Esophagus muscularis mucosa (tissue), 4 donors: Measurements from ENCODE around the gene FLRT1. TPM values are rescaled to one million over a fixed set of nuclear protein-coding genes. Genes with fewer than 3 reads are reported as not detected.

Experiments used
- DNase-seq: peaks from one replicate; pipeline ENCODE4 v3.0.0-alpha.2; 2017; ENCODE audit errors: extremely low spot score
- H3K27ac ChIP-seq, 4 donors: fragments of 200-600 bp; sonication (generic); replicated peaks in 1 of 4; 1 replicate in 3 of 4; 2 replicates in 1 of 4; pipeline ENCODE4 v1.5.1; 2016 to 2019; ENCODE audit warnings: mild to moderate bottlenecking in 1 of 4
- H3K27me3 ChIP-seq, 4 donors: fragments of 200-600 bp; sonication (generic); one replicate each; pipeline versions ENCODE4 v1.5.1 to v1.6.0; 2016 to 2019
- H3K36me3 ChIP-seq, 4 donors: fragments of 200-600 bp; sonication (generic); one replicate each; pipeline ENCODE4 v1.5.1; 2016 to 2019
- H3K4me1 ChIP-seq, 4 donors: fragments of 200-600 bp; sonication (generic); one replicate each; pipeline ENCODE4 v1.5.1; 2016 to 2019
- H3K4me3 ChIP-seq, 4 donors: fragments of 200-600 bp; sonication (generic); 1 replicate in 2 of 4; 2 replicates in 2 of 4; pipeline ENCODE4 v1.5.1; 2016 to 2019; ENCODE audit warnings: mild to moderate bottlenecking in 4 of 4, moderate library complexity in 1 of 4
- H3K9me3 ChIP-seq, 4 donors: fragments of 200-600 bp; sonication (generic); 1 replicate in 3 of 4; 2 replicates in 1 of 4; pipeline ENCODE4 v1.5.1; 2016 to 2019
- CTCF ChIP-seq, 3 experiments: fragments of 200-600 bp in 2 of 3; fragments of 450-650 bp in 1 of 3; sonication (generic) in 2 of 3; IDR thresholded peaks; one replicate each; pipeline ENCODE4 v1.5.1; 2017 to 2019; ENCODE audit warnings: antibody characterized with exemption in 3 of 3, mild to moderate bottlenecking in 2 of 3, moderate library complexity in 1 of 3
- EP300 ChIP-seq: sonication (generic); formaldehyde crosslinking; IDR thresholded peaks from one replicate; pipeline ENCODE4 v1.6.1; 2017; ENCODE audit warnings: antibody characterized with exemption
- POLR2A ChIP-seq: fragments of 450-650 bp; IDR thresholded peaks from one replicate; pipeline ENCODE4 v1.6.1; 2017; ENCODE audit warnings: antibody characterized with exemption, moderate library complexity, mild to moderate bottlenecking, low read depth
- POLR2AphosphoS5 ChIP-seq, 2 donors: sonication (generic); formaldehyde crosslinking; IDR thresholded peaks; one replicate each; pipeline ENCODE4 v1.6.1; 2017; ENCODE audit warnings: antibody characterized with exemption in 2 of 2
- WGBS: methylation state at CpG from one replicate; pipeline ENCODE4 v1.1.5; 2018; 5-methylcytosine and 5-hydroxymethylcytosine counted together
- intact Hi-C: fragments of 100-400 bp; cut with DNase I; formaldehyde crosslinking; loops from one replicate; pipeline ENCODE4 v1.15.1; 2023
- total RNA-seq, 4 donors: library from RNA; depleted of rRNA; stranded (reverse); fragments of >200 nt; gene quantifications; one replicate each; pipeline versions ENCODE4 v1.1.0 to v1.2.1, GENCODE V29; 2016

FLRT1 gene, protein sequence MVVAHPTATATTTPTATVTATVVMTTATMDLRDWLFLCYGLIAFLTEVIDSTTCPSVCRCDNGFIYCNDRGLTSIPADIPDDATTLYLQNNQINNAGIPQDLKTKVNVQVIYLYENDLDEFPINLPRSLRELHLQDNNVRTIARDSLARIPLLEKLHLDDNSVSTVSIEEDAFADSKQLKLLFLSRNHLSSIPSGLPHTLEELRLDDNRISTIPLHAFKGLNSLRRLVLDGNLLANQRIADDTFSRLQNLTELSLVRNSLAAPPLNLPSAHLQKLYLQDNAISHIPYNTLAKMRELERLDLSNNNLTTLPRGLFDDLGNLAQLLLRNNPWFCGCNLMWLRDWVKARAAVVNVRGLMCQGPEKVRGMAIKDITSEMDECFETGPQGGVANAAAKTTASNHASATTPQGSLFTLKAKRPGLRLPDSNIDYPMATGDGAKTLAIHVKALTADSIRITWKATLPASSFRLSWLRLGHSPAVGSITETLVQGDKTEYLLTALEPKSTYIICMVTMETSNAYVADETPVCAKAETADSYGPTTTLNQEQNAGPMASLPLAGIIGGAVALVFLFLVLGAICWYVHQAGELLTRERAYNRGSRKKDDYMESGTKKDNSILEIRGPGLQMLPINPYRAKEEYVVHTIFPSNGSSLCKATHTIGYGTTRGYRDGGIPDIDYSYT
- 1 to 10 TPM; 2.1 to 5.0 (median 3.1) TPM for total RNA-seq

- no CpG with 5 or more reads among the region's 64 CpGs for WGBS
- intact Hi-C loops, result no loop called here
- H3K4me1 ChIP-seq, result peaks cover 18 to 31% (median 24%) of the 10 kb centered on the region in 4 donors
- H3K4me3 ChIP-seq, result peak within 1 kb of the TSS; percentile 53 to 63 (median 60)
- DNase-seq, result no peak
- H3K27me3 ChIP-seq, result peaks cover 3 to 53% (median 7%) of the 10 kb centered on the region in 4 donors
- peak within 1 kb of the TSS; percentile 45 to 64 (median 53) for H3K27ac ChIP-seq
- no peaks in the 10 kb centered on the region for H3K9me3 ChIP-seq
- TF ChIP-seq EP300 (no peak), POLR2A (no peak), CTCF (IDR thresholded peaks at IDR 0.05) (no peak), POLR2AphosphoS5 (IDR thresholded peaks at IDR 0.05) (no peak)
- no peaks in the 10 kb centered on the region for H3K36me3 ChIP-seq
Observed at GRCh38 chr11:64035576-64035975, at the start of gene FLRT1. Gene FLRT1 (plus strand): TSS chr11:64035931. CDS start chr11:64116268, 80,337 bp downstream.

GRCh38 chr11:63986156-63986931 is 49.4 kb upstream of the FLRT1 start, which contains the start of gene OTUB1:
Gene OTUB1 (plus strand): TSS chr11:63986438. CDS start chr11:63986457, 19 bp downstream.
- peak; percentile 97 for DNase-seq
- H3K4me3 ChIP-seq, result peak within 1 kb of the TSS; percentile 85 to 99 (median 92)
- H3K36me3 ChIP-seq, result peaks cover 4 to 33% (median 21%) of the 10 kb centered on the region in 4 donors
- intact Hi-C loops, result no loop called here
- WGBS, result 3% methylated on average over 5 of the region's 63 CpGs
- H3K4me1 ChIP-seq, result peaks cover 14 to 28% (median 26%) of the 10 kb centered on the region in 4 donors
- H3K27ac ChIP-seq, result peak within 1 kb of the TSS; percentile 82 to 92 (median 84)
- TF ChIP-seq EP300 (no peak), POLR2AphosphoS5 (IDR thresholded peaks at IDR 0.05) (peak; percentile 81 to 91)
- no peaks in the 10 kb centered on the region for H3K9me3 ChIP-seq
- H3K27me3 ChIP-seq, result no peaks in the 10 kb centered on the region

- DNase-seq, result no peak
- TF ChIP-seq POLR2A (no peak), CTCF (IDR thresholded peaks at IDR 0.05) (no peak), EP300 (no peak), POLR2AphosphoS5 (IDR thresholded peaks at IDR 0.05) (no peak)
- Histone ChIP-seq H3K27me3 (no peaks in the 10 kb centered on the region), H3K4me1 (peaks cover 14 to 28% (median 26%) of the 10 kb centered on the region in 4 donors), H3K36me3 (peaks cover 4 to 40% (median 27%) of the 10 kb centered on the region in 4 donors), H3K27ac (peak overlapping the region; percentile 82 to 92 (median 84)), H3K9me3 (no peaks in the 10 kb centered on the region), H3K4me3 (peak overlapping the region; percentile 85 to 99 (median 92))
- intact Hi-C loops, result no loop called here
- WGBS, result 54% methylated on average over 15 of the region's 25 CpGs
Observed at GRCh38 chr11:63986932-63987513, 48.7 kb upstream of the FLRT1 start.

GRCh38 chr11:63991558-63991957 is 44.2 kb upstream of the FLRT1 start:
- Histone ChIP-seq H3K27me3 (no peaks in the 10 kb centered on the region), H3K36me3 (peaks cover 27 to 86% (median 62%) of the 10 kb centered on the region in 4 donors), H3K9me3 (no peaks in the 10 kb centered on the region), H3K27ac (no peak overlapping the region), H3K4me3 (no peak overlapping the region), H3K4me1 (peaks cover 15 to 25% (median 19%) of the 10 kb centered on the region in 4 donors)
- no peak for DNase-seq
- 91% methylated on average over 10 of the region's 10 CpGs for WGBS
- TF ChIP-seq EP300, result no peak
- TF ChIP-seq POLR2A, result no peak
- TF ChIP-seq POLR2AphosphoS5 (IDR thresholded peaks at IDR 0.05), result no peak
- TF ChIP-seq CTCF (IDR thresholded peaks at IDR 0.05), result no peak
- intact Hi-C loops, result no loop called here
